Activated T-cell treated with anti-CD3 and anti-CD28 coated beads, Interleukin-2, amount 50 U/mL, for 4 hours (primary cell): ENCODE measurements around the gene PRKD2. TPM values are rescaled to one million over a fixed set of nuclear protein-coding genes. Genes with fewer than 3 reads are reported as not detected.

Experiments used
- ATAC-seq, 2 donors: fragments of 200-7000 bp; cut with Tn5 transposase; one replicate each; pipeline ENCODE4 v1.10.0; 2021
- DNase-seq: peaks from one replicate; pipeline ENCODE4 v3.0.0-alpha.2; 2020
- H3K27me3 Mint-ChIP-seq: one replicate; pipeline ENCODE4 v1.8.0; 2021; ENCODE audit warnings: low read depth, mixed read lengths
- H3K36me3 Mint-ChIP-seq: one replicate; pipeline ENCODE4 v1.8.0; 2022; ENCODE audit warnings: mixed read lengths; ENCODE audit not compliant: insufficient read depth
- H3K4me1 Mint-ChIP-seq: one replicate; pipeline ENCODE4 v1.8.0; 2021; ENCODE audit warnings: low read depth, mixed read lengths
- H3K4me3 Mint-ChIP-seq: one replicate; pipeline ENCODE4 v1.8.0; 2021; ENCODE audit warnings: mild to moderate bottlenecking, moderate library complexity, mixed read lengths
- H3K9me3 Mint-ChIP-seq: one replicate; pipeline ENCODE4 v1.8.0; 2021; ENCODE audit warnings: mixed read lengths
- total RNA-seq, 3 donors: library from RNA; stranded (reverse); gene quantifications; one replicate each; pipeline ENCODE4 v1.2.1, GENCODE V29; 2021

PRKD2 gene
- total RNA-seq, 3 donors from 2014 or later: 45.3 to 59.8 (median 58.1) TPM

DNA sequence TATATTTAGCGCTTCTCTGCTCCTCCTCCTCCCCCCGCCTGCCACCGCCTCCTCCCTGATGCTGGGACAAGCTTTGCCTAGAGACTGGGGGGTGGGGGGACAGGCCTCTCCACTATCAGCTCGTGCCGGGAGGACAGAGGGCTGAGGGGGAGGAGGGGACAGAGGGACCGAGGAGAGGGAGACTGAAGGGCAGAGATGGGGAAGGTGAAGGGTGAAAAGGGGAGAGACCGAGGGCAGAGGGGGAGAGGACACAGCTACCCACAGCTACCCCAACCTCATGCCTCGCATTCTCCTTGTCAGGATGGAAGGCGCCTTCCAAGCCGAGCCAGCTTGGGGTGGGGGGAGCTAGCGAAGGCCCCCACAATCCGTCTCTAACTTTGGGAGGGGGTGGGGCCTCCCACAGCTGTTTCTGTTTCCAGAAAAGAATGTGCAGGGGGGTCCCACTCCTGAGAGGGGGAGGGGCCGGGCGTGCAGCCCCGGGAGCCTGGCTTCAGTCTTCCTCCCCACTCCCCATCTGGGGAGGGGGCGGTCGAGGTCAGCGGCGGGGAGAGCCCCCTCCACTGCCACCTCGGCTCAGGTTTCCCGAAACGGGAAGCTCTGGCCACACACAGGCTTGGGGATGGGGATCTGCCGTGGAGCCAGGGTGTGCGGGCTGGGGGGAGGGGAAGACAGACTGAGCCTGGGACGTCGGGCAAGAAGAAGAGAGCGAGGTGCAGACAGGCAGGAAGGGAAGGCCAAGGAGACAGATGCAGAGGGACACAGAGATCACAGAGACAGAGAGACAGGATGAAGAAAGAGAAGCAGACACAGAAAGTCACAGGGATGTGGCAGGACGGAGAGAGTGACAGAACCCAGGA lies 57.5 kb downstream of the PRKD2 start:
- DNase-seq: no peak
- no peaks in the 10 kb centered on the region for H3K36me3 Mint-ChIP-seq
- no peaks in the 10 kb centered on the region for H3K9me3 Mint-ChIP-seq
- H3K4me3 Mint-ChIP-seq: peak overlapping the region; percentile 68
- no peak for ATAC-seq
- H3K4me1 Mint-ChIP-seq: peaks cover 18% of the 10 kb centered on the region
- H3K27me3 Mint-ChIP-seq: peaks cover 27% of the 10 kb centered on the region

GRCh38 chr19:46656541-46656940 lies 60.4 kb downstream of the PRKD2 start:
- H3K9me3 Mint-ChIP-seq: no peaks in the 10 kb centered on the region
- no peak for DNase-seq
- ATAC-seq: no peak
- H3K27me3 Mint-ChIP-seq: peaks cover 49% of the 10 kb centered on the region
- H3K36me3 Mint-ChIP-seq: no peaks in the 10 kb centered on the region
- H3K4me3 Mint-ChIP-seq: no peak overlapping the region
- peaks cover 9% of the 10 kb centered on the region for H3K4me1 Mint-ChIP-seq

GRCh38 chr19:46654621-46655152 lies 62.2 kb downstream of the PRKD2 start:
- ATAC-seq (no peak), DNase-seq (no peak)
- peaks cover 3% of the 10 kb centered on the region for H3K4me1 Mint-ChIP-seq
- H3K27me3 Mint-ChIP-seq: peaks cover 60% of the 10 kb centered on the region
- no peaks in the 10 kb centered on the region for H3K9me3 Mint-ChIP-seq
- no peaks in the 10 kb centered on the region for H3K36me3 Mint-ChIP-seq
- H3K4me3 Mint-ChIP-seq: no peak overlapping the region

GRCh38 chr19:46650445-46650844 lies 66.5 kb downstream of the PRKD2 start:
- DNase-seq (no peak), ATAC-seq (no peak)
- Mint-ChIP-seq H3K4me1 (peaks cover 8% of the 10 kb centered on the region), H3K36me3 (no peaks in the 10 kb centered on the region), H3K27me3 (peaks cover 58% of the 10 kb centered on the region), H3K9me3 (peaks cover 2% of the 10 kb centered on the region), H3K4me3 (no peak overlapping the region)

DNA sequence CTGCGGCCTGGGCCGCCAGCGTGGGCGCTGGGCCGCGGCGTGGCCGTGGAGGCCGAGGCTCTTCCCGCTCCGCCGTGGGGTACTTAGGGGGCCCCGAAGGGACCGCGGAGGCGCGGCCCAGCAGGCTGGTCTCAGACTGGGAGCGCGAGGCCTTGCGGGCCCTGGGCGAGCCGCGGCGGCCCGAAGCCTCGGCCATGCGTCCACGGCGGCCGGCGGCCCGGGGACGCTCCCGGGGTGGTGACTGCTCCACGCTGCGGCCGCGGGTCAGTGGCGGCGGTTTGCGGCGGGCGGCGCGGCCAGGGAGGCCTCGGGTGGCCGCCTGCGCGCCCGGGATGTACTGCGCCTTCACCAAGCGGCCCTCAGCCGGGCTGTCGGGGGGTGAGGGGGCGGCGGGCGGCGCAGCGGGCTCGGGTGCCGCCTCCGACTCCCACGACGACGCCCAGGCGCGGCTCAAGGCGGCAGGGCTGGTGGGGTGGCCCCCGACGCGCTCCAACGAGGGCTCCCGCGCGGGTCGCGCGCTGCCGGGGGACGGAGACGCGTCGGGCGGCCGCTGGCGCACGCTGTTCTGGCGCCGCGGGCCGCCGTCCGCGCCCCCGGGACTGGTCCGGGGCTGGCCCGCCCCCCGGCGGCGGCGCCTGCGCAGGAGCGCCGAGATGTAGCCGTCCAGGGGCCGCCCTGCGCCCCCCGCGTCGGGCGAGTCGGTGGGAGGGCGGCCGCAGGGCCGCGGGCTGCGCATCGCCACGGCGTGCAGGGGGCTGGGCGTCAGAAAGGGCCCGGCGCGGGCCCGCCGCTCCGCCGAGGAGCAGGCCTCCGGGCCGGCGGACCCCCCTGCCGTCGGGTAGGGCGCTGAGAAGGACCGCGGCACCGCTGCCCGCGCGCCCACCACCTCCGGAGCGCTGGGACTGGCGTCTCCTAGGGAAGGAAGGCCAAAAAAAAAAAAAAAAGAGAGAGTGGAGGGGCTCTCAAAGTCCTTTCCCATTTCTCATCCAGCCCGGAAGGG lies 67.7 kb downstream of the PRKD2 start:
- H3K9me3 Mint-ChIP-seq: peaks cover 2% of the 10 kb centered on the region
- peaks cover 51% of the 10 kb centered on the region for H3K27me3 Mint-ChIP-seq
- no peaks in the 10 kb centered on the region for H3K36me3 Mint-ChIP-seq
- DNase-seq (no peak), ATAC-seq (peak; percentile 25 to 32)
- H3K4me3 Mint-ChIP-seq: no peak overlapping the region
- H3K4me1 Mint-ChIP-seq: peaks cover 8% of the 10 kb centered on the region

- H3K36me3 Mint-ChIP-seq: no peaks in the 10 kb centered on the region
- peak; percentile 62 to 69 for ATAC-seq
- DNase-seq: no peak
- no peak overlapping the region for H3K4me3 Mint-ChIP-seq
- peaks cover 43% of the 10 kb centered on the region for H3K27me3 Mint-ChIP-seq
- peaks cover 2% of the 10 kb centered on the region for H3K9me3 Mint-ChIP-seq
- H3K4me1 Mint-ChIP-seq: peaks cover 8% of the 10 kb centered on the region
Observed at GRCh38 chr19:46648060-46648960, 68.6 kb downstream of the PRKD2 start.

DNA sequence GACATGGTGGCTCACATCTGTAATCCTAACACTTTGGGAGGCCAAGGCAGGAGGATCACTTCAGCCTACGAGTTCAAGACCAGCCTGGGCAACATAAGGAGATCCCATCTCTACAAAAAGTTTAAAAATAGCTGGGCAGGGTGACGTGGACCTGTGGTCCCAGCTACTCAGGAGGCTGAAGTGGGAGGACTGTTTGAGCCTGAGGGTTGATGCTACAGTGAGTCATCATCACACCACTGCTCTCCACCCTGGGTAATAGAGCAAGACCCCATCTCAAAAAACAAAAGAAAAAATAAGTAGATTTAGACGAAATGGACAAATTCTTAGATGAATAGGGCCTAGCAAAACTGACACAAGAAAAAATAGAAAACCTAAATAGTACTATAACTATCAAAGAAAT lies 70.5 kb downstream of the PRKD2 start:
- peaks cover 8% of the 10 kb centered on the region for H3K4me1 Mint-ChIP-seq
- peaks cover 2% of the 10 kb centered on the region for H3K9me3 Mint-ChIP-seq
- ATAC-seq (no peak), DNase-seq (no peak)
- H3K4me3 Mint-ChIP-seq: no peak overlapping the region
- peaks cover 36% of the 10 kb centered on the region for H3K27me3 Mint-ChIP-seq
- H3K36me3 Mint-ChIP-seq: no peaks in the 10 kb centered on the region

DNA sequence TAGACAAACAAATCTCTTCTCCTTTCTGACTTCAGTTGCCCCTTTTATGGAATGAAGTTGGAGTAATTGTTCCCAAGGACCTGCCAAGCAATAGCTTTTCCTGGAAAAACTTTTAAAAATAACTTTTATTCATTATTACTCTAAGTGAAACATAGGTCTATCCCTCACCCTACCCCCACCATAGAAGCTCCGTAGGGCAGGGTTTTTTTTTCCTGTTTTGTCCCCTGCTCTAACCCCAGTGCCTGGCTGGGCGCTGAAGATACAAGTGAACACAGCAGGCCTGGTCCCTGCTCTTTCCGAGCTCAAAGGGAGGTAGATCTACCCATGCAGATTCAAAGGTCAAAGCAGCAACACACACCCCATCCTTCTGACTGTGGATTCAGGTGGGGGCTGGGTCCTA lies 72.2 kb downstream of the PRKD2 start:
- Mint-ChIP-seq H3K27me3 (peaks cover 28% of the 10 kb centered on the region), H3K9me3 (peaks cover 2% of the 10 kb centered on the region), H3K4me1 (peaks cover 13% of the 10 kb centered on the region), H3K4me3 (no peak overlapping the region), H3K36me3 (no peaks in the 10 kb centered on the region)
- DNase-seq: no peak
- ATAC-seq: no peak

DNA sequence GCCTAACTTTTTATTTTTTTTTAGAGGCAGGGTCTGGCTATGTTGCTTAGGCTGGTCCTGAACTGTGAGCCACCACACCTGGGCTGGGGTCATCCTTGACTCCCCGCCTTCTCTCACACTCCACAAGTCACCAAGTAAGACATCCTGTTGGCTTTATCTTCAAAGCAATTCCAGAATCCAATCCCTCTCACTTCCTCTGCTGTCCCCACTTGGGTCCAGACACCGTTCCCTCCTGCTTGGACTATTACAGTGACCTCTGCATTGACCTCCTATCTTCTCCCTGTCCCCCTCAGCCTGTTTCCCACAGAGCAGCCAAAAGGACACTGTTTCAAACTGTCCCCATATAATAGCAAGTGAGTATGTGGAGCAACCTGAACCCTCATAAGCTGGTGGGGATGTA lies 76.3 kb downstream of the PRKD2 start:
- ATAC-seq: no peak
- Mint-ChIP-seq H3K4me1 (peaks cover 10% of the 10 kb centered on the region), H3K36me3 (no peaks in the 10 kb centered on the region), H3K27me3 (peaks cover 16% of the 10 kb centered on the region), H3K4me3 (peak overlapping the region; percentile 24), H3K9me3 (peaks cover 1% of the 10 kb centered on the region)
- DNase-seq: no peak

DNA sequence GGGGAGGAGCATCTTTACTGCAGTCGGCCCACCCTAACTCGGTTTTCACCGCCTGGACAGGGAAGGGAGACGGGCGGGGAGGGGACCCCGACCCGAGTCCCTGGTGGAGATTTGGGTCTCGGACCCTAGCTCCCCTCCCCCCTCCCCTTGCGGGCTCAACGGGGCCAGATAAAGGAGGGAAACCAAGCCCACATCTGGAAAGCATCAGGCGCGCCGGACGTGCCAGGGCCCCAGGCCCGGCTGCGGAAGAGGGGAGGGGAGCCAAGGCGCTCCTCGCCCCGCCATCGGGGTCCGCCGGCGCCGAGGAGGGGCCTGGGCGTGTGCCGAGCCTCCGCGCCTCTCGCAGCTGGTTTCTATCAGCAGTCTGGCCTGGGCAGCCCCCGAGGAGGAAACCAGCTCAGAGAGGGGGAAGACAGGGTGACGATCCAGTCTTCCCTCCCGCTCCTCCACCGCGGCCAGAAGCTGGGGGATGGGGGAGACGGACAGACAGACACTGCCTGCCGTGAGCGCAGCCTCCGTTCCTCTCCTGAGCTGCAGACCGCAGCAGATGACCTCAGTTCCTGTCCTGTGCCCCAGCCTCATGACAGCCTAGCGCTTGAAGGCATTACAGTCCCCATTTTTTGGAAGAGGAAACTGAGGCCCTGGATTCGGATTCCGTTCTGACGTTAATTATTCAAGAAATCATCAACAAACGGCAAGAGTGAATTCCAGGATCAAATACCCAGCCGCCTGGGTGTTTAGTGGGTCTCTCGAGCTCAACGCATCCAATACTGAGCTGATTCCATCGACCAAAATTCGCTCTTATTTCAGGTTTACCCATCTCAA lies 77.3 kb downstream of the PRKD2 start:
- no peak overlapping the region for H3K4me3 Mint-ChIP-seq
- ATAC-seq (no peak), DNase-seq (no peak)
- no peaks in the 10 kb centered on the region for H3K9me3 Mint-ChIP-seq
- H3K27me3 Mint-ChIP-seq: peaks cover 11% of the 10 kb centered on the region
- no peaks in the 10 kb centered on the region for H3K36me3 Mint-ChIP-seq
- H3K4me1 Mint-ChIP-seq: peaks cover 13% of the 10 kb centered on the region

- Mint-ChIP-seq H3K27me3 (peaks cover 6% of the 10 kb centered on the region), H3K4me1 (peaks cover 24% of the 10 kb centered on the region), H3K36me3 (no peaks in the 10 kb centered on the region), H3K4me3 (no peak overlapping the region), H3K9me3 (no peaks in the 10 kb centered on the region)
- no peak for ATAC-seq
- DNase-seq: no peak
Observed at GRCh38 chr19:46637224-46637623, 79.7 kb downstream of the PRKD2 start.

- Mint-ChIP-seq H3K36me3 (no peaks in the 10 kb centered on the region), H3K27me3 (peaks cover 3% of the 10 kb centered on the region), H3K4me1 (peaks cover 24% of the 10 kb centered on the region), H3K9me3 (no peaks in the 10 kb centered on the region), H3K4me3 (peak within 1 kb of the TSS; percentile 60)
- DNase-seq: no peak
- ATAC-seq: no peak
Observed at GRCh38 chr19:46635920-46636761, 80.8 kb downstream of the PRKD2 start, which contains the start of gene GNG8. Gene GNG8 (minus strand): TSS chr19:46636202. CDS start chr19:46634682, 1,520 bp downstream.
